HepG2 (cell line): Measurements from ENCODE around the gene MAPK8. TPM values are rescaled to one million over a fixed set of nuclear protein-coding genes. Genes with fewer than 3 reads are reported as not detected.

Source experiments
- ATAC-seq: fragments of 200-7000 bp; cut with Tn5 transposase; 3 replicates; pipeline ENCODE4 v1.9.1; 2020; ENCODE audit warnings: mild to moderate bottlenecking, moderate library complexity
- BruUV-seq: library from RNA; stranded (reverse); fragments of 400-500 nt; replicated peaks from 2 replicates; lab custom pipeline; 2021; lab: Mats Ljungman, UMichigan
- CTCF ChIA-PET: fragments of 300-600 bp; formaldehyde crosslinking; extraction: SDS; loops from one replicate; lab custom pipeline; 2021; ENCODE audit warnings: low total read pairs, inconsistent platforms, low intra/inter-chr PET ratio; lab: Yijun Ruan, JAX
- POLR2A ChIA-PET: fragments of 350-600 bp; sonication (Branson Sonifier 250); formaldehyde crosslinking; loops from one replicate; lab custom pipeline; 2020; ENCODE audit warnings: antibody characterized with exemption, inconsistent platforms; lab: Yijun Ruan, JAX
- DNase-seq: peaks from one replicate; pipeline ENCODE4 v3.0.0-alpha.2; 2015; ENCODE audit warnings: low spot score
- FAIRE-seq: peaks from 3 replicates; lab custom pipeline; 2011; peaks lifted over from hg19 to GRCh38; lab: Jason Lieb, UNC
- H2AFZ ChIP-seq: one replicate; pipeline ENCODE4 v1.6.1; 2011; ENCODE audit warnings: low read length, inconsistent platforms
- H3K27ac ChIP-seq: fragments of 300-600 bp; 3 replicates; pipeline ENCODE4 v1.8.0; 2011; ENCODE audit warnings: mixed run types, mild to moderate bottlenecking, mixed read lengths, low read length, inconsistent platforms; ENCODE audit not compliant: insufficient read depth; ENCODE audit errors: extremely low read length
- H3K27me3 ChIP-seq, 2 experiments: fragments of 200-600 bp in 1 of 2; 2 replicates in 1 of 2; 3 replicates in 1 of 2; pipeline versions ENCODE4 v1.6.0 to v1.8.0; 2011; ENCODE audit warnings: low read length in 2 of 2, mild to moderate bottlenecking in 2 of 2, moderate library complexity in 2 of 2, inconsistent platforms in 1 of 2; ENCODE audit not compliant: insufficient read depth in 2 of 2, control insufficient read depth in 1 of 2
- H3K36me3 ChIP-seq, 2 experiments: fragments of 200-600 bp in 1 of 2; replicated peaks in 1 of 2; 2 replicates in 1 of 2; 3 replicates in 1 of 2; pipeline versions ENCODE4 v1.5.1 to v1.8.0; 2011; ENCODE audit warnings: low read length in 2 of 2, inconsistent platforms in 1 of 2; ENCODE audit not compliant: insufficient read depth in 2 of 2, control insufficient read depth in 1 of 2
- H3K4me1 ChIP-seq: 2 replicates; pipeline ENCODE4 v1.5.1; 2012; ENCODE audit warnings: low read length, inconsistent platforms; ENCODE audit not compliant: insufficient read depth
- H3K4me2 ChIP-seq: 2 replicates; pipeline ENCODE4 v1.6.0; 2011; ENCODE audit warnings: low read depth, low read length, inconsistent platforms
- H3K4me3 ChIP-seq, 3 experiments: fragments of 200-600 bp in 1 of 3; sonication (generic), shearing (Covaris generic) in 1 of 3; replicated peaks in 1 of 3; 2 replicates each; pipeline ENCODE4 v1.5.1; 2011 to 2016; ENCODE audit warnings: low read length in 3 of 3, inconsistent platforms in 2 of 3, low read depth in 2 of 3, mild to moderate bottlenecking in 2 of 3, control low read depth in 1 of 3, mixed read lengths in 1 of 3; ENCODE audit not compliant: insufficient read depth in 1 of 3
- H3K79me2 ChIP-seq: one replicate; pipeline ENCODE4 v1.6.1; 2011; ENCODE audit warnings: low read length, inconsistent platforms; ENCODE audit not compliant: insufficient read depth
- H3K9ac ChIP-seq: 2 replicates; pipeline ENCODE4 v1.6.0; 2011; ENCODE audit warnings: mild to moderate bottlenecking, low read depth, low read length, inconsistent platforms; ENCODE audit not compliant: insufficient read depth
- H3K9me3 ChIP-seq: 2 replicates; pipeline ENCODE4 v1.5.1; 2012; ENCODE audit warnings: mild to moderate bottlenecking, low read length
- H4K20me1 ChIP-seq: 2 replicates; pipeline ENCODE4 v1.6.0; 2011; ENCODE audit warnings: inconsistent platforms, mild to moderate bottlenecking, low read length, moderate library complexity; ENCODE audit not compliant: insufficient read depth
- AHR ChIP-seq: IDR thresholded peaks from 2 replicates; pipeline ENCODE4 v1.6.1; 2018; ENCODE audit warnings: missing genetic modification reagents, missing compliant biosample characterization
- BCL6 ChIP-seq: IDR thresholded peaks from 2 replicates; pipeline ENCODE4 v1.6.1; 2016; ENCODE audit warnings: missing genetic modification reagents, missing compliant biosample characterization
- HNRNPL ChIP-seq: fragments of 200-400 bp; formaldehyde crosslinking; IDR thresholded peaks from 2 replicates; pipeline ENCODE4 v1.6.1; 2017; ENCODE audit warnings: mild to moderate bottlenecking, low read depth, low read length
- HNRNPLL ChIP-seq: fragments of 200-400 bp; formaldehyde crosslinking; IDR thresholded peaks from 2 replicates; pipeline ENCODE4 v1.6.1; 2017; ENCODE audit warnings: mild to moderate bottlenecking, low read depth, low read length; ENCODE audit not compliant: poor library complexity, severe bottlenecking
- KDM1A ChIP-seq: IDR thresholded peaks from 2 replicates; pipeline ENCODE4 v1.6.1; 2016; ENCODE audit warnings: missing compliant biosample characterization
- MIXL1 ChIP-seq: IDR thresholded peaks from 2 replicates; pipeline ENCODE4 v1.6.1; 2016
- MTF2 ChIP-seq: sonication (generic); formaldehyde crosslinking; IDR thresholded peaks from 2 replicates; pipeline ENCODE4 v1.5.0; 2020; ENCODE audit warnings: missing genetic modification reagents, borderline replicate concordance
- PCBP2 ChIP-seq: fragments of 200-400 bp; formaldehyde crosslinking; optimal IDR thresholded peaks from 2 replicates; pipeline ENCODE3; 2018; ENCODE audit warnings: low read length, low read depth; ENCODE audit not compliant: poor library complexity, severe bottlenecking
- PHF8 ChIP-seq: sonication (generic); formaldehyde crosslinking; IDR thresholded peaks from 2 replicates; pipeline ENCODE4 v1.5.0; 2020; ENCODE audit warnings: missing genetic modification reagents
- SCMH1 ChIP-seq: sonication (generic); formaldehyde crosslinking; IDR thresholded peaks from 2 replicates; pipeline ENCODE4 v1.9.0; 2021; ENCODE audit warnings: missing genetic modification reagents, mild to moderate bottlenecking, borderline replicate concordance
- ZFY ChIP-seq: sonication (generic); formaldehyde crosslinking; IDR thresholded peaks from 2 replicates; pipeline ENCODE4 v1.4.0; 2020; ENCODE audit warnings: missing genetic modification reagents
- ZNF138 ChIP-seq: sonication (generic); formaldehyde crosslinking; IDR thresholded peaks from 2 replicates; pipeline ENCODE4 v1.5.0; 2020; ENCODE audit warnings: mild to moderate bottlenecking, low read depth, missing genetic modification reagents
- ZNF333 ChIP-seq: sonication (generic); formaldehyde crosslinking; IDR thresholded peaks from 2 replicates; pipeline ENCODE4 v1.4.0; 2020; ENCODE audit warnings: mild to moderate bottlenecking, missing genetic modification reagents, borderline replicate concordance
- ZNF550 ChIP-seq: sonication (generic); formaldehyde crosslinking; IDR thresholded peaks from 2 replicates; pipeline ENCODE4 v1.4.0; 2020; ENCODE audit warnings: mild to moderate bottlenecking, missing genetic modification reagents, borderline replicate concordance
- ZZZ3 ChIP-seq: sonication (generic); formaldehyde crosslinking; IDR thresholded peaks from 2 replicates; pipeline ENCODE4 v1.4.0; 2020; ENCODE audit warnings: missing genetic modification reagents, mild to moderate bottlenecking, borderline replicate concordance
- WGBS: methylation state at CpG from one replicate; pipeline ENCODE4 v1.1.6; 2017; ENCODE audit warnings: low lambda C conversion rate; 5-methylcytosine and 5-hydroxymethylcytosine counted together
- in situ Hi-C: cut with HindIII; loops from 2 replicates; pipeline ENCODE4 v1.10.0; 2017; ENCODE audit warnings: low pct_unique_long_range_greater_than_20kb; ENCODE audit not compliant: extremely low pct_ligation_motif_present
- intact Hi-C: fragments of 100-400 bp; cut with micrococcal nuclease; formaldehyde crosslinking; loops from one replicate; pipeline ENCODE4 v1.10.0; 2022; ENCODE audit not compliant: unreplicated experiment
- polyA plus RNA-seq, 8 experiments: library from polyadenylated mRNA; depleted of rRNA in 3 of 8; stranded (reverse) in 7 of 8; unstranded in 1 of 8; fragments of >200 nt; fragmentation: Illumina TruSeq in 4 of 8; extraction: Trizol in 4 of 8; gene quantifications; 2 replicates each; pipeline versions ENCODE4 v1.2.1 to v1.2.3, GENCODE V29; 2011 to 2016; ENCODE audit warnings: low read depth in 4 of 8, missing spikeins in 1 of 8, mixed read lengths in 1 of 8; ENCODE audit not compliant: insufficient read depth in 1 of 8
- total RNA-seq, 5 experiments: library from RNA; depleted of rRNA; stranded (reverse); fragments of >200 nt; fragmentation: Illumina TruSeq; extraction: Trizol; gene quantifications; 2 replicates each; pipeline ENCODE4 v1.2.3, GENCODE V29; 2016; ENCODE audit warnings: low read depth in 1 of 5

The MAPK8 gene
- total and polyA plus RNA-seq, 2 of the 13 experiments (the other 11 are each of a cell fraction or from before 2014, with no cell fraction given) = 41.6 to 47.3 TPM

DNA sequence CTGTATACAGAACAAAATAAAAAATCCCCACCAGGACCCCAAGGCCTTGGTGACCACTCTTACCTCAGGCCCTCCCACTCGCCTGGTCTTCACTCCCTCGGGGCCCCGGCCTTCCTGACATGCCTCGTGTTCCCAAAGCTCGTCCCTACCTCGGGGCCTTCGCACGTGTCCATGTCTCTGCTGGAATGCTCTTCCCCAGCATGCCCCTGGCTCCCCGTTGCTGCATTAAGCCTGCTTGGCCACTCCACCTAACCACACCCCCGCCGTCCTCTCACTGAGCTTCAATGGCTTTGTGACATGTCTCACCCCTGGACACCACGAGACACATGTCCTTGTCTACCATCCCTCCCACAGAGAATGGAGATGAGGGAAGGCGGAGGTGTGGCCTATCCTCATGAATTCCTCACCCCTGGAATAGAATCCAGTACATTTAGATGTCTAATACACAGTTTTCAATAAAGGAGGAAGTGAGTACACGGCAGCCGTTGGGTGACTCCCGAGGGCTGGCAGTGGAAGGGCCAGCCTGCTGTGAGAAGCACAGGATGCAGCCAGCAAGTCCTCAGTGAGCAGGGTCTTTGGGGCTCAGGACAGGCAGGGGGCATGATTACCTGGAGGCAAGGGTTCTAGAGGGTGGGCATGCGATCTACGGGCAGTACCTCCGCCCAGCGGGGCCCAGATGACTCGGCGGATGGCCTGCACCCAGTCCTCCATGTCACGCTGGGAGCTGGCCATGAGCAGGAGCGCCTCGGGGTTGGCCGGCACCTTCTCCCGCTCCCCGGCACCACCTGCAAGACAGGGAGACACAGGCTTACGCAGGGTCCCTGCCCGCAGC, 172.7 kb downstream of the MAPK8 start (continued):
- TF ChIP-seq PHF8 (CRISPR knock-in tag) = no peak
- no peak for TF ChIP-seq ZNF550 (CRISPR knock-in tag)
- TF ChIP-seq MIXL1 (CRISPR knock-in tag) = no peak
- TF ChIP-seq BCL6 (CRISPR knock-in tag) = no peak
- TF ChIP-seq ZZZ3 (CRISPR knock-in tag) = no peak
- no peak for TF ChIP-seq ZNF138

DNA sequence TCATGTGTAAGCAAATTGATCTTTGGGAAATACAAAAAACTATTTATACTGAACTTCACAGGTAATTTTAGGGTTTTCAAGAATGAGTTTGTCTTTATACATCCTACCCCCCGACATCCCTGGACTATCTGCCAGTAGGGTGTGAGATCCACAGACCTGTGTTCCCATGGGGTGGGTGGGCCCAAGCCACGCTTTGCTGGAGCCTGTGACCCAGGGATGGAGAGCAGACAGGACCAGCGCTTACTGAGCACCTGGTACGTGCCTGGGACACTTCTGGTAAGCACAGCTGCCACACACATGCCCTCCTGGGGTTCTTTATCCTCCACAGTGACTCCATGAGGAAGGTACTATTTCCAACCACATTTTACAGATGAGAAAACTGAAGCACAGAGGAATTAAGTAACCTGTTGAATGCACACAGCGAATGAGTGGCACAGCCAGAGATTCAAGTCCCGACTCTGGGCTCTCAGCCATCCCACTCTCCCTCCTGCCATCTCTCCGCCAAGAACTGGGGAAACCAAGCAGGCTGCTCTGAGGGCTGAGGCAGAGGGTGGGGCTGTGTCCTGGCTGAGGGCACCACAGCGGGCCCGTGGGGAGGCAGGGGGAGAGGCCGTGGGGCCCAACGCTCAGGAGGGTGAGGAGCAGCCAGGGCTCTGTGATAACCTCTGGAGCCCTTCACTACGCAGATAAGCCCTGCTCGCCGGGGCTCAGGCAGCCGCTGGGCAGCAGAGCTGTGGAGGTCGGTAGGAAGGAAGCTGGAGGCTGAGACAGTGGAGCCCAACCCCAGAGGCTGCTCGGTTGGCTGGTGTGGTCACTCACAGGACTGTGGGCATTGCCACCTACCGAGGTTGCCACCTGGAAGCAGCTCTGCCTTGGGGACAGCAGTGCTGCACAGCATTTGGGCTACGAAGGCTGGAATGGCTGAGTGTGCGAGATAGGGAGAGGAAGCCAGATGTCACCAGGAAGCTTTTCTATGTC, 174.2 kb downstream of the MAPK8 start:
- H3K9me3 ChIP-seq = no peaks in the 10 kb centered on the region
- H3K27ac ChIP-seq = no peak overlapping the region
- H3K4me3 ChIP-seq = no peak overlapping the region
- ChIA-PET POLR2A (no interaction called here), CTCF (no interaction called here)
- DNase-seq (no peak), FAIRE-seq (no peak), ATAC-seq (peak; percentile 71)
- peaks cover 10% of the 10 kb centered on the region for H3K4me1 ChIP-seq
- H3K4me2 ChIP-seq = no peak overlapping the region
- no peaks in the 10 kb centered on the region for H4K20me1 ChIP-seq
- H2AFZ ChIP-seq = no peak overlapping the region
- H3K9ac ChIP-seq = no peak overlapping the region
- peaks cover 0 to 12% of the 10 kb centered on the region in 2 experiments; a peak in 2 of 5 replicates for H3K27me3 ChIP-seq
- H3K36me3 ChIP-seq = no peaks in the 10 kb centered on the region
- in situ Hi-C loops (no loop called here), intact Hi-C loops (no loop called here)
- 33% methylated on average over 13 of the region's 20 CpGs for WGBS
- BruUV-seq = no TSS peak
- H3K79me2 ChIP-seq = no peaks in the 10 kb centered on the region
- TF ChIP-seq ZNF333 (CRISPR knock-in tag) = no peak
- no peak for TF ChIP-seq MTF2 (CRISPR knock-in tag)
- TF ChIP-seq HNRNPLL = no peak
- TF ChIP-seq KDM1A (CRISPR knock-in tag) = no peak
- no peak for TF ChIP-seq PCBP2
- TF ChIP-seq SCMH1 (CRISPR knock-in tag) = no peak
- TF ChIP-seq AHR (CRISPR knock-in tag) = no peak
- TF ChIP-seq HNRNPL = no peak
- TF ChIP-seq ZFY (CRISPR knock-in tag) = no peak
